Dedifferentiated amniotic fluid mesenchymal stem cell (primary cell): ENCODE results near the gene TRIM29.
"Not testable (repeated sequence)": the region's sequence is repeated elsewhere in the genome, so short reads cannot be mapped to it uniquely, and the experiment has no call there.

Experiments used
- DNase-seq: peaks from one replicate; pipeline ENCODE4 v3.0.0-alpha.2; 2016; ENCODE audit errors: extremely low spot score

TRIM29 gene, protein sequence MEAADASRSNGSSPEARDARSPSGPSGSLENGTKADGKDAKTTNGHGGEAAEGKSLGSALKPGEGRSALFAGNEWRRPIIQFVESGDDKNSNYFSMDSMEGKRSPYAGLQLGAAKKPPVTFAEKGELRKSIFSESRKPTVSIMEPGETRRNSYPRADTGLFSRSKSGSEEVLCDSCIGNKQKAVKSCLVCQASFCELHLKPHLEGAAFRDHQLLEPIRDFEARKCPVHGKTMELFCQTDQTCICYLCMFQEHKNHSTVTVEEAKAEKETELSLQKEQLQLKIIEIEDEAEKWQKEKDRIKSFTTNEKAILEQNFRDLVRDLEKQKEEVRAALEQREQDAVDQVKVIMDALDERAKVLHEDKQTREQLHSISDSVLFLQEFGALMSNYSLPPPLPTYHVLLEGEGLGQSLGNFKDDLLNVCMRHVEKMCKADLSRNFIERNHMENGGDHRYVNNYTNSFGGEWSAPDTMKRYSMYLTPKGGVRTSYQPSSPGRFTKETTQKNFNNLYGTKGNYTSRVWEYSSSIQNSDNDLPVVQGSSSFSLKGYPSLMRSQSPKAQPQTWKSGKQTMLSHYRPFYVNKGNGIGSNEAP

DNA sequence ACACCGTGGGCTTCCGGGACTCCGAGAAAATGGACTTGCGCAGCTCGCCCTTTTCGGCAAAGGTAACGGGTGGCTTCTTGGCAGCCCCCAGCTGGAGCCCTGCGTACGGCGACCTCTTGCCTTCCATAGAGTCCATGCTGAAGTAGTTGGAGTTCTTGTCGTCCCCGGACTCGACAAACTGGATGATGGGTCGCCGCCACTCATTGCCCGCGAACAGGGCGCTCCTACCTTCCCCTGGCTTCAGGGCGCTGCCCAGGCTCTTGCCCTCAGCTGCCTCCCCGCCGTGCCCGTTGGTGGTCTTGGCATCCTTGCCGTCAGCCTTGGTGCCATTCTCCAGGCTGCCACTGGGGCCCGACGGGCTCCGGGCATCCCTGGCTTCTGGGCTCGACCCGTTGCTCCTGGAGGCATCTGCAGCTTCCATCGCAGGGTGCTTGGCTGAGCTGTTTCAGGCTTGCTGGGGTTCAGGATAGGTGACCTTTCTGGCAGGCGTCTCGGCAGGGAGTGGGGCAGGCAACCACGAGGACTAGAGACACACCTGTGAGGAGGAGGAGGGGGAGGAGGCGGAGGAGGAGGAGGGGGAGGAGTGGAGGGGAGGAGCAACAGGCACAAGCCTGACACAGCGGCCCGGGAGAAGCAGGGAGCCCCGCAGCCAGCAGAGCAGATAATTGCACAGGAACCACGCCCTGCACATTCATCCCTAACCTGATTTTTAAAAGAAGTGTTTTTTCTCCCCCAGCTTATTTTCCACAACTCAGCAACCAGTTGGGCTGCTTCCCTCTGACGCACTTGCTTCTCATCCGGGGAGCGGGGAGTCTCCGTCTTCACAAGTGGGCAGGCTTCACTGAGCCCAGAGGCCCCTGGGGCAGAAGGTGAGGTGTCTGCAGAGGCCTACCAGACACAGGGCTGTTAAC is at the start of gene TRIM29:
TRIM29 (minus strand) TSS at position 503 of the 911 bp plus-strand sequence; CDS start at position 421, 82 bp downstream.
- DNase-seq, result no peak

DNA sequence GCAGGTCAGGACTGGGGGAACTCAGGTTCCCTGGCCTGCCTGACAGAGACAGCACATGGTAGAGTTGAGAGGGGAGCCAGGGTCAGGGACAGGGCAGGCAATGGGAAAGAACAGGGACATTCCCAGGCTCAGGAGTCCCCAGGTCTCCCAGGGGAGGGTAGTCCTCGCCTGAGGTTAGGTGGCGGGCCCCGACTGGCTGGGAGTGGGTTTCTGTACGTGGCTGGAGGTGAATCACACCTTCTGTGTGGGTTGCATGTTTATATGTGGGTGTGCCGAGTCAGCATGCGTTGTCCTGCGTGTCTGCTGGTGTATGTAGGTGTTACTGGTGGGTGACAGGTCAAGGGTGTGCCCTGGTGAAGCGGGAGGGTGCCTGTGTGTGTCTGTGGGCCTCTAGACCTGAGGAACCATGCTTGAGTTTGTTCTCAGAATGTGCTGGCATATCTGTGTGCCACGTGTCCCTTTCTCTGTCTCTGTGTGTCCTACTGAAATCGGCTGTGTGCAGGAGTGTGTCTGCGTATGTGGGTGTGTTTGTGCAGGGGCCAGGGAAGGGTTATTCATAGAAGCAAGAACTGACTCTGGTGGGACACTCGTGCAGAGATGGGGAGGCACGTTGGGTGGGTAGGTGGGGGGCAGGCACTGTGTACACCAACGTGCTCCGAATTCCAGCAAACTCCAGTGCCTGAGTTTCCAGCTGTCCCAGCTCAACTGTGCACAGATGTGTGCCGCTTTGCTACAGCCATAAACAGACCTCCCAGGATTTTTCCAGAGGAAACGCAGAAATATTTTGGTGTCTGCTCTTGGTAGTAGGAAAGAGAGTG is 49.1 kb upstream of the TRIM29 start:
- DNase-seq, result no peak

DNA sequence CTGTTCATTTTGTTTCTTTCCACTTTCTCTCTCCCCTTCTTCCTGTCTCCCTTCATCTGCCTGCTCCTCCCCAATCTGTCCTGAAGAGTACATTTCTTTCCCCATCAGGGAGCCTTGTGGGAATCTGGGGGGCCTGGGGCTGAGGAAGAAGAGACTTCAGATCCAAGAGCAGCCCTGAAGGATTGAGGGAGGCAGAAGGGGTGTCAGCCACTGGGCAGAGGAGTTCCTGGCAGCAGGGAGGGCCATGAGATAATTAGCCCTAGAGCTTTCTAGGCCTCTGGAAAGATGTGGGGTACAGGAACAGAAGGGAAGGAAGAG is 48.5 kb upstream of the TRIM29 start:
- DNase-seq, result no peak

DNA sequence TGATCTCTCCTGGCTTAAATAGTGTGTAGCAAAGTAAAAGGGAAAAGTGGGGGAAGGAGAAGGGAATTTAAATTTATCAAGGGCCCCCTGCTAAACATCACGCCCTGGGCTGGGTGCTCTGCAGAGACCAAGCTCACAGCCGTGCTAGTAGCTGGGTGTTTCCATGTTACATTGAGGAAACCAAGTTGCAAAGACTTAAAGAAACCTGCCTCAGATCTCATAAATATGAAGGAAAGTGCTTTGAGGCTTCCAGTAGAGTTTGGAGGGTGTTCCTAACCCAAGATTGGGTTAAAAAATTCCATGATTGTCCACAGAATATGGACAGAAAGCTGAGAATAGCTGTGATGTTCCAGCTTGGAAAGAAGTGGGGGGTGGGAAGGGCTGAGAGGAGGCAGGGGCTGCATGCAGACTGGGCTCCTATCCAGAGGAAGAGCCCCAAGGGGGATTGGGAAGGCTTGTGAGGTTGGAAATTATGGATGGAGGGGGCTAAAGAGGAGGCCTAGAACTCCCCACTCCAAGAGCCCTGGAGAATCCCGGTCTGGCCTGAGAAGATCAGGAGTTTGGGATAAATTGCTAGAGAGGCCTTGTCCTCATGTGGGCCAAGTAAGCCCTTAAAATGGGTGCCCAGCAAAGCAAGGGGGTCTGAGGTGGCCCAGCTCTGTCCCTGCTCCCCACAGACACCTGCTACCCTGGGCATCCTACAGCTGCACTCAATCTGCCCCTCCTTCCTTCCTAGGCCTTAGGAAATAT is 48.0 kb upstream of the TRIM29 start:
- no peak for DNase-seq

DNA sequence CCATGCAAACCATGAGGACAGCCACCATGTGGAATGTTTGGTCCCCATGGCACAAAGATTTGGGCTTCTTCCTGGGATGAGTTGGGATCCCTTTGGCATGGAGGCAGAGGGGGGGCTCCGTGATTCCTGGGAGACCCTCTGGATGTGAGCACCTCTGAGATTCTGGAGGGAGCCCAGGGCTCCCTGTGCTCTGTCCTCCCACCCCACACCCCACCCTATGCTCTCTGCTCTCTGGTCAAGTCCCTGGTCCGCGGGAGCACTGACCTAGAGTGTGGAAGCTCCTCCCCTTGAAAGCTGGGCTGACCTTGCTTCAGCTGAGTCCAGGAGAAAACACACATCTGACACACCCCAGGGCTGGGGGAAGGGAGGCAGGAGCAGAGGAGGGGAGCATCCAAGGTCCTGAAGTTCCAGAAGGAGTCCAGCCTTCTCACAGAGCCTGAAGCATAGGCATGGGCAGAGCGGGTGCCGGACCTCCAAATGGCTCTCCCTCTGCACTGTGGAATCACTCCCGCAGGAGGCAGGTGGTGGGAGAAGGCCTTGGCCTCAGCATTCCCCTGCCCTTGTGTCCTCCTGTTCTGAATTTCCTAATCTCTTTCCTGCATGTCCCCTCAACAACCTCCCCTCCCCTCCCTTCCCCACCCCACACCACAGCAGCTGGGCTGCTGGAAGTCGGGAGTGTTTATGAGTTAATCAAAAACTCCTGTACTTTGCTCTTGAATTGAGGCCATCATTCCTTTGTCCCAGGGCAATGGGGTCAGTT is 47.2 kb upstream of the TRIM29 start:
- no peak for DNase-seq

DNA sequence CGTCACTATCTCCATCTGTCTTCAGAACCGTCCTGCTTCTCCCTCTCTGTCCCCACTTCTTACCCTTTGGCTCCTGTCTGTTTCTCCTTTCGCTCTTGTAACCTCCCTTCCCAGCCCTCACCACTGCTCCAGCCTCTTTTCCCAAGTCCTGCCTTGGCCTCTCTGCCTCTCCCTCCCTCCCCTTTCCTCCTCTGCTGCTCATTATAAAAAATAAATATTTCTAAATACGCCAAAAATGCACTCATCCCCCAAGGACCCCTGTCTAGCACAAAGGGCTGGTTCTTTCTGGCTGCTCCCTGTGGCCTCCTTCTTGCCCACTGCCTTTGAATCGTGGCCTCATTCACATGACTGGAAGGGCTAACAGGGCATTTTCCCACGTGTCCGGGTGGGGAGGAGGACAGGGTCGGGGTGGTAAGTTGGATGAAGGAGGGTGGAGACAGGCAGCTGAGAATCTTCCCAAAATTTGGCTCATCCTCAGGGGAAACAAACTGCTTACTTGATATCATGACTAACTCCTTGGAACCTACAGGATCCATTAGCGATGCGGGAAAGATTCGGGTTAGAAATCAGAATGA is 46.5 kb upstream of the TRIM29 start:
- DNase-seq, result no peak

DNA sequence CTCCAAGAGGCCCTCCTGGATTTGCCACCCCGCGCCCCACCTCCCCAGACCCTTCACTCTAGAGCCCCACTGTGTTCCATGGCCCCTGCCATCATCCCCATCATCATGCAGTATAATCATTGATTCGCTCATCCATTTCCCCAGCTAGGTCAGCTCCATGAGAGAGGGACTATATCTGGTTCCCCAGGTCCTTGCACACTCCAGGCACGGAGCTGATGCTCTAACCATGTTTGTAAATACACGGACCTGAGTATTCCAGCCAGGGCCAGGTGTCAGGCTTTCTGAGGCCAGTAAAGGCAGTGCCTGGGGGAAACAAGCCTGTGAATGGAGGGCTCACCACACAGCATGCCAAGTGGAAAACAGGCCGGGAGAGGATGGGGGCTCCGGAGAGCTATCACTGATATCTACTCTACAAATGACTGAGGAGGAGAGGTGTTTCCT is 45.8 kb upstream of the TRIM29 start:
- DNase-seq, result no peak

DNA sequence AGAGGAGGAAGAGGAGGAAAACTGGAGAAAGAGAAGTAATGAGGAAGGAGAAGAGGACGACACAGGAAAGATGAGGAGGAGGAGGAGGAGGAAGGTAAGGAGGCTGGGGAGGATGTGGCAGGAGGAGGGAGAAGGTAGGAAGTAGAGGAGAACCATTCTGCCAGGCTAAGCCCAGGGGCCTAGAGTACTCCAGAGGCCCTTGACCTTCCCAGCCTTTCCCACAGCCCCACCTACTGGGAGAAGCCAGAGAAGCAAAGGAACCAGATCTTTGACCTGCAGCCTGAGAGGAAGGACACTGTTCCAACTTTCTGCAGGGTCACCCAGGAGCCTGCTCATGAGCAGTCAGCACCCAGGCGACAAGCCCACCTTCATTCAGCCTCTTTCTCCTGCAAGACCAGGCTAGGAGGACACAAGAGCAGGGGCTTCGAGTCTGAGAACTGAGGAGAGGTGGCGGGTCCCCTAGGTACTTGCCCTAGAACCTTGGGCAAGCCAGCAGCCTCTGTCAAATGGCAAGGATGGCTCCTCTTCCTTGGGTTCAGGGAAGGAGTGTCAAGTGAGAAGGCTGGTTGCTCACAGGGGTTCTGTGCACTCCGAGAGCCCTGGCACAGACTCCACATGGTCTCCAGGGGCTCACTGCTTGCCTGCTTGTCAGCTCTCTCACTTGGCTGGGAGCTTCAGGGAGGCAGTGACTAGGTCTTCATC is 45.0 kb upstream of the TRIM29 start:
- DNase-seq, result no peak

DNA sequence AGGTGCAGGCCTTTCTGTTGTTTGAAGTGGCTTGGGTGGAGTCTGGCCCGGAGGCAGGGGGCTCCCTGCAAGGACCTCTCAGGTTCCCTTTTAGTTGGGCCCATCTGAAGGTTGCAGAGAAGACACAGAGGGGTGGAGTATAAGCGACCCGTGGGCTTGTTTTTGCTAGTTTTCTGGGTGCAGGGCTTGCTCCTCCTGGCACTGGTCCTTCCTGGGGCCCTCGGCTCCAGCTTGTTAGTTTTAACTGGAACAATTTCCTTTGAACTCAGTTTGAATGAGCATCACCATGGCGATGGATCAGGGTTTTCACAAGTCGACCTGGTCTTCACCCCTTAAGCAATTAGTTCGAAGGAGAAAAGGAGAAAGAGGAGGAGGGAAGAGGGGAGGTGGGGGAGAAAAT is 44.5 kb upstream of the TRIM29 start:
- no peak for DNase-seq

DNA sequence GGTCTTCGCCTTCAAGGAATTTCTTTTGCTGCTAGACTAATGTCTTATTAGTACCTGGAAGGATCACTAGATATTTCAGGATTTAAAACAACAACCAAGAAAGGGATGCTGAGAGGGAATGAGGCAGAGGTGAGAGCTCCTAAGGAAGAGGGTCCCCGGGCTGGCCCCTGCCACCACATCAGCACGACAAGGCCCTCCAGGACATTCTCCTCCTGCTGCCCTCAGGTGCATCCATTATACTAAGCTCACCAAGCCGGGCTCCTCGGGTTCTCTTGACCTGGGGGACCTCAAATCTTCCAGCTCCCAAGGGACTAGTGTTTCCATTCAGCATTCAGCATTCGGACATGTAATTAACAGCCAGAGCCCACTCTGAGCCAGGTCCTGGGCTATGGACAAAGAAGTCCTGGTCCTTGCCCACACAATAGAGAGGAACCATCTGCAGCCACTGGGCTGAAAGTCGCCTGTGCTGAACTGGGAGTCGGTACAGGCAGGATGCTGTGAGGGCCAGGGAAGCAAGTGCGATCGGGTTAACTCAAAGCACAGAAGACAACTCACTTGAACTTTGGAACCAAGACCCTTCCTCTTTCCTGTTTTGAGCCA is 43.6 kb upstream of the TRIM29 start:
- DNase-seq, result no peak

DNA sequence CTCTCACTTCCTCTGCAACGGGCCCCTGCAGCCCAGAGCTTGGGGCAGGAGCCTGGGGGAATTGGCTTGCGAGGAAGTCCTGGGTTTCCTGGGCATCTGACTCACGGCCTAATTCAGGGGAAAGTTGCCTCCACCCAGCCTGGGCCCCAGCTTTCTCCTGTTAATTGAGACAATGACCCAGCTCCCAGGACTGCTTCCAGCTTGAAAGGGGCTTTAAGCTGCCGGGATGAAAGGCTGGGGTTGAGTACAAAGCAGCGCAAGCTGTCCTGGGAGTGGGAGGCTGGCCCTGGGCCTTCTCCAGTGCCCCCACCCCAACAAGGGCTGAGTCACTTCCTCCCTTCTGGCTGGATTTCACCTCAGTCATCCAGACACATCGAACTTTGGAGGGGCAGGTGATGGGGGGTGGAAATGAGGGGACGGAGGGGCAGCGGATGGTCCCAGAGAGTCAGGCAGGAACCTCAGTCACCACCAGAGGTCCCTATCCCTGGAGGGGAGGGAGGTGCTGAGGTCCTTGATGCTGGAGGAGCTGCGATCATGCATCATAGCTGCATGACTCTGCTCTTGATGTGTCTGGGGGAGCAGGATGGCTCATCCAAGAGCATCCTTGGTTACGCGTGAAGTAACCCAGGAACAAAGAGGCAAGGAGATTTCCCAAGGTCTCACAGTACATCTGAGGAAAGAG is 42.8 kb upstream of the TRIM29 start:
- DNase-seq, result peak; percentile 43

DNA sequence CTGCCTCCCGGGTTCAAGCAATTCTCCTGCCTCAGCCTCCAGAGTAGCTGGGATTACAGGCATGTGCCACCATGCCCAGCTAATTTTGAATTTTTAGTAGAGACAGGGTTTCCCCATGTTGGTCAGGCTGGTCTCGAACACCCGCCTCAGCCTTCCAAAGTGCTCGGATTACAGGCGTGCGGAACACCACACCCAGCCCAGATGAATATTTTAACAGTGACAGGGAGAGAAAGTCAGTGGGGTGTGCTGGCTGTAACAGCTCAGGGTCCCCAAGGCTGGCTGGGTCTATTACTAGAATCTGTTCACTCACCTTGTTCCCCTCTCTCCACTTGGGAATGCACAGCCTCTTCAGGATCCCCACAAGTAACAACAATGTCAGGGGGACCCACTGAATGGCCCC is 42.1 kb upstream of the TRIM29 start:
- not testable (repeated sequence) for DNase-seq

DNA sequence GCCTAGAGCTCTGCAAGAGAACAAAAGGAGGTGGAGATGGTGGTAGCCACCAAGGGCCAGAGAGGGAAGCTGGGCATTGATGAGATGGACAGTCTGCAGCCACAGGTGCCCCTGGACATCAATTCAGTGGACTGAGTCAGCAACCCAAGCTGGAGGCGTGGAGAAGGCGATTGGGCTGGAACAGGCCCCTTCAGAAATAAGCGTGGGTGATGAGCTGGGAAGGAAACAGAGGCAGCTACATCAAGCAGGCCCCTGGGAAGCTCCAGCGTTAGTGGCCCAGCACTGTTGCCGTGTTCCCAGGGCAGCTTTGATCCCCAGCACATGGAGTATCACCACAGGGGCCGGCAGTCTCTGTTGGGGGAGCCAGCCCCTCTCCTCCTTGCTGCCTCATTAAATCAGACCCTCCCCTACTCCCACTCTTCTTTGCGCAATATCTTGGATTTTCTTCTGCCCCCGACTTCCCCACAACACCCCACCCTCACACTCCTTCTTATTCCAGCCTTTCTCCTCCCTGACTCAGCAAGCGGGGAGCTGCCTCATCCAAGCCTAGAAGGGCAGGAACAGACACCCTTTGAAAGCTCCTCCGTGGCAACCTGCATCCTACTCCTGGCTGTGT is 41.3 kb upstream of the TRIM29 start:
- no peak for DNase-seq

DNA sequence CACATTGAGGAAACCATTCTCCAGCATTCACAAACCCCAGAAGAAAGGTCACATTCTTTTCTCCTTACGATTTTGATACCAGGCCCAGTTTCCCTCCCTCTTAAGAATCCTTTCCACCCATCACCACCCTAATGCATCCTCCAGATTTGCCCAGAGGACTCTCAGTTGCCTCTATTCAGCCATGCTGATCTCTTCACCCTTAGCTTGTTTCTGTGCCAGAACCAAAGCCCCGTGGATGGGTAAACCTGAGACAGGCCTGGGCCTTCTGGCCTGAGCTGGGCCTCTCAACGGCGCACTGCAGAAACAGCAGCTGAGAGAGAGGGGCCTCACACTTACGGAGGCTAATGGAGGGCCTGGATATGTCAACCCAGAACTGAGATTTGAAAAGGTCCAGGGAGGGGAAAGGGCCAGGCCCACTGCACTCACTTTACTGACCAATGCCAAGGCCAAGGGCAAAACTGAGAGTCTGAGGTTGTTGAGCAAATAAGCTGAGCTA is 40.7 kb upstream of the TRIM29 start:
- no peak for DNase-seq

DNA sequence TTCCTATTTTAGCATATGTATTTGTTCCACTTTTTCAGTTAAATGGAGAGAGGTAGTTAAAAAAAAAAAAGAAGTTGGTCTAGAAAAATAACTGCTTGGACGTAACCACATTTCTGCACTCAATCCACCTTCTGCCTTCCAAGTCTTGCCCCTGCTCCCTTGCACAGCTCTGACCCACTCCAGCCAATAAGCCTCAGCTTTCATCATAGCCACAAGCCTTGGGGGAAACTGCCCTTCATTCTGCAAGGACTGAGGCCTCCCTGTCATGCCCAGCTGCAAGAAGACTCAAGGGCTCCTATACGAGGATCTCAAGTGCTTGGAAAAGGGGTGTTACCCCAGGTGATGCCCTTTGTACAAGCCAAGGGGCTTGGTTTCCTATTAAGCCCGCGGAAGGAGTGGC is 37.0 kb upstream of the TRIM29 start:
- DNase-seq, result no peak

DNA sequence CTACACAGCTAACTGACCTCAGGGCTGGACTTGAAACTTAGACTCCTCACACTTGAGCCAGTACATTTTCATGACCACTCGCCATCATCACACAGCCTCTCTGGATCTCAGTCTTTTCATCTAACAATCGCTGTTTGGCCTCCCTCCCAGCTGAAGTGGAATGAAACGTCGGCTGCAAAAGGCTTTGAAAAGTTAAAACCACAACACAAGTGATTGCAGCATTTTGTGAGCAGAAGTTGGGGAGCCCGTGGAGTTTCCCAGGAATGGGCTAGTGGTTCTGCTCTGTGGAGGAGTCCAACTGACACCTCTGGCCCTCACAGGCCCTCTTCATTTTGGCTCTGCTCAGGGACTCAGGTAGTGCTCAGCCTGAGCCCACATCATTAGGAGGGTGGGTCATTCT is 35.9 kb upstream of the TRIM29 start:
- DNase-seq, result no peak

DNA sequence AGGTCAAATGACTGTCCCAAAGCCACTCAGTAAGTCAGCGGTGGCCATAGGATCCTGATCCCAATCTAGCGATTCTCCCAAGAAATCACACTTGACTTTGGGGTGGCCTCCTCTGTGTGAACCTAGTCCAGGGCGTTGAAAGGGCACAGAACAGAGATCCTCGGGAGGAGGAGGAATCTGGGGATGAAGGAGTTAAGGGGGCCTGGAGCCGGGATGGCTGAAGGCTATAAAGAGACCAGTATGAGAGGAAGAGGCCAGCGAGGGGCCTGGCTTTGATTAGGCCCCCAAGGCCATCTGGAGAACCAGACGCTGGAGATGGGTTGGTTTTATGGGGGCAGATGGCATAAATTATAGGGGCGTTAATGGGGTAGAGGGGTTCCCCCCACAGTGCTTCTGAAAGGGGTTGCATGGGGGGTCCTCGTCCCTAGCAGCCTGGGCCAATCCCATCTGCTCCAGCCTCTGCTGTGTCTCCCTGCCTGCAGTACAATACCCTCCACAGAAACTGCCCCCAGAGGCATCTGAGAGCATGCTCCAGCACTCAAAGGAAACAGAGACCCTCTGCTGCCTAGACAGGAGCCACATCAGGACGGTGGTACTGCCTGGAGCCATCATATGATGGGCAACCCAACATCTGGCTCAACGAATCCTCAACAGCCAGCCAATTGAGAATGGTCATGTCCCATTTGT is 35.2 kb upstream of the TRIM29 start:
- no peak for DNase-seq
